ENCODE measurements around the gene GPX1. TPM values are rescaled to one million over a fixed set of nuclear protein-coding genes. Genes with fewer than 3 reads are reported as not detected.
"Not testable (repeated sequence)": the region's sequence is repeated elsewhere in the genome, so short reads cannot be mapped to it uniquely, and the experiment has no call there.

Gene GPX1
- total RNA-seq, 2 experiments from 2014 or later, result 71.5 to 76.8 TPM

- H3K27ac Mint-ChIP-seq, result peak overlapping the region; percentile 21
Measured at GRCh38 chr3:49333916-49334633, 24.1 kb downstream of the GPX1 start.

GRCh38 chr3:49333091-49333490 is 25.1 kb downstream of the GPX1 start:
- Mint-ChIP-seq H3K4me1 (peaks cover 29% of the 10 kb centered on the region), H3K36me3 (ENCODE audit: low read depth) (peaks cover 58% of the 10 kb centered on the region), H3K9me3 (no peaks in the 10 kb centered on the region), H3K27me3 (no peaks in the 10 kb centered on the region), H3K27ac (peak overlapping the region; percentile 72), H3K4me3 (no peak overlapping the region)
- ChIA-PET CTCF (interaction anchor here (0.7 to 1.8 kb wide), 8 partner anchors 10 to 207 kb away, joined by 3 to 9 read pairs (median 4); partner anchors contain the start of genes GPX1, RHOA and TCTA), POLR2A (interaction anchor here (0.9 to 1.4 kb wide), 2 partner anchors 84 to 96 kb away, joined by 3 read pairs; partner anchors contain the start of gene NICN1)
- no peak for DNase-seq

More at GRCh38 chr3:49333916-49334633, 24.1 kb downstream of the GPX1 start:
- Mint-ChIP-seq H3K27me3 (no peaks in the 10 kb centered on the region), H3K4me3 (no peak overlapping the region), H3K9me3 (no peaks in the 10 kb centered on the region), H3K4me1 (peaks cover 37% of the 10 kb centered on the region), H3K36me3 (ENCODE audit: low read depth) (peaks cover 59% of the 10 kb centered on the region)
- ChIA-PET POLR2A (interaction anchor here (0.9 to 1.4 kb wide), 3 partner anchors 83 to 241 kb away, joined by 3 read pairs; partner anchors contain the start of gene NICN1), CTCF (interaction anchor here (1.3 to 1.8 kb wide), 3 partner anchors 25 to 115 kb away, joined by 3 to 9 read pairs (median 6); partner anchors contain the start of genes GPX1, RHOA and TCTA)
- no peak for DNase-seq

- Mint-ChIP-seq H3K4me1 (peaks cover 15% of the 10 kb centered on the region), H3K27ac (no peak overlapping the region), H3K4me3 (no peak overlapping the region), H3K9me3 (no peaks in the 10 kb centered on the region), H3K36me3 (ENCODE audit: low read depth) (peaks cover 69% of the 10 kb centered on the region), H3K27me3 (no peaks in the 10 kb centered on the region)
- ChIA-PET CTCF (no interaction called here), POLR2A (interaction anchor here (0.7 to 1.4 kb wide), 2 partner anchors 11 to 31 kb away, joined by 3 to 5 read pairs; partner anchors contain the start of gene USP4)
- DNase-seq, result no peak
Measured at GRCh38 chr3:49329186-49329585, 29.0 kb downstream of the GPX1 start.

GRCh38 chr3:49328350-49328749 is 29.8 kb downstream of the GPX1 start:
- H3K36me3 Mint-ChIP-seq (ENCODE audit: low read depth), result peaks cover 69% of the 10 kb centered on the region
- H3K9me3 Mint-ChIP-seq, H3K4me3 Mint-ChIP-seq, H3K4me1 Mint-ChIP-seq, CTCF ChIA-PET, DNase-seq, H3K27ac Mint-ChIP-seq, H3K27me3 Mint-ChIP-seq: not testable (repeated sequence)
- POLR2A ChIA-PET, result interaction anchor here (1.4 kb wide), 1 partner anchor 11 kb away, joined by 5 read pairs; the partner anchor contains the start of gene USP4

GRCh38 chr3:49327485-49327884 is 30.7 kb downstream of the GPX1 start:
- H3K27me3 Mint-ChIP-seq, result no peaks in the 10 kb centered on the region
- H3K9me3 Mint-ChIP-seq, result no peaks in the 10 kb centered on the region

GRCh38 chr3:49324768-49325167 is 33.4 kb downstream of the GPX1 start:
- peaks cover 75% of the 10 kb centered on the region for H3K36me3 Mint-ChIP-seq (ENCODE audit: low read depth)
- H3K4me3 Mint-ChIP-seq, result no peak overlapping the region
- no peak overlapping the region for H3K27ac Mint-ChIP-seq
- CTCF ChIA-PET, result no interaction called here
- DNase-seq, result no peak
- POLR2A ChIA-PET, result interaction anchor here (1.4 to 2.6 kb wide), 2 partner anchors 15 kb away, joined by 4 to 10 read pairs; partner anchors contain the start of gene USP4
- no peaks in the 10 kb centered on the region for H3K9me3 Mint-ChIP-seq
- no peaks in the 10 kb centered on the region for H3K27me3 Mint-ChIP-seq
- no peaks in the 10 kb centered on the region for H3K4me1 Mint-ChIP-seq

More at GRCh38 chr3:49327485-49327884, 30.7 kb downstream of the GPX1 start:
- ChIA-PET POLR2A (interaction anchor here (1.0 to 2.6 kb wide), 2 partner anchors 11 to 12 kb away, joined by 4 to 10 read pairs; partner anchors contain the start of gene USP4), CTCF (no interaction called here)
- Mint-ChIP-seq H3K4me1 (peaks cover 1% of the 10 kb centered on the region), H3K4me3 (no peak overlapping the region), H3K27ac (no peak overlapping the region), H3K36me3 (ENCODE audit: low read depth) (peaks cover 64% of the 10 kb centered on the region)
- DNase-seq, result no peak

GRCh38 chr3:49316696-49317457 is 41.3 kb downstream of the GPX1 start:
- Mint-ChIP-seq H3K27me3 (no peaks in the 10 kb centered on the region), H3K36me3 (ENCODE audit: low read depth) (peaks cover 41% of the 10 kb centered on the region), H3K27ac (no peak overlapping the region), H3K4me3 (no peak overlapping the region), H3K4me1 (no peaks in the 10 kb centered on the region), H3K9me3 (no peaks in the 10 kb centered on the region)
- ChIA-PET CTCF (no interaction called here), POLR2A (interaction anchor here (0.8 kb wide), 1 partner anchor 10 kb away, joined by 4 read pairs; no protein-coding TSS in a partner anchor)
- DNase-seq, result no peak

- Mint-ChIP-seq H3K4me1 (peaks cover 2% of the 10 kb centered on the region), H3K27ac (no peak overlapping the region)
Measured at GRCh38 chr3:49313896-49314688, 44.1 kb downstream of the GPX1 start.

GRCh38 chr3:49311283-49311682 is 46.9 kb downstream of the GPX1 start:
- Mint-ChIP-seq H3K4me3 (no peak overlapping the region), H3K36me3 (ENCODE audit: low read depth) (peaks cover 46% of the 10 kb centered on the region), H3K27me3 (no peaks in the 10 kb centered on the region), H3K4me1 (peaks cover 2% of the 10 kb centered on the region), H3K9me3 (no peaks in the 10 kb centered on the region), H3K27ac (peak overlapping the region; percentile 19)
- ChIA-PET CTCF (no interaction called here), POLR2A (interaction anchor here (1.1 kb wide), 1 partner anchor 83 kb away, joined by 3 read pairs; no protein-coding TSS in a partner anchor)
- no peak for DNase-seq

More at GRCh38 chr3:49313896-49314688, 44.1 kb downstream of the GPX1 start:
- Mint-ChIP-seq H3K36me3 (ENCODE audit: low read depth) (peaks cover 45% of the 10 kb centered on the region), H3K4me3 (no peak overlapping the region), H3K9me3 (no peaks in the 10 kb centered on the region), H3K27me3 (no peaks in the 10 kb centered on the region)
- ChIA-PET POLR2A (interaction anchor here (0.6 to 1.0 kb wide), 3 partner anchors 9 to 1069 kb away, joined by 3 read pairs; partner anchors contain the start of gene RHOA), CTCF (interaction anchor here (1.2 kb wide), 1 partner anchor 135 kb away, joined by 3 read pairs; no protein-coding TSS in a partner anchor)
- no peak for DNase-seq

- no peaks in the 10 kb centered on the region for H3K9me3 Mint-ChIP-seq
- H3K36me3 Mint-ChIP-seq (ENCODE audit: low read depth), result peaks cover 46% of the 10 kb centered on the region
- no peaks in the 10 kb centered on the region for H3K27me3 Mint-ChIP-seq
- H3K4me1 Mint-ChIP-seq, result peaks cover 2% of the 10 kb centered on the region
- no peak for DNase-seq
- CTCF ChIA-PET, result no interaction called here
- POLR2A ChIA-PET, result interaction anchor here (1.1 kb wide), 1 partner anchor 84 kb away, joined by 3 read pairs; no protein-coding TSS in a partner anchor
- H3K4me3 Mint-ChIP-seq, result no peak overlapping the region
- no peak overlapping the region for H3K27ac Mint-ChIP-seq
Measured at GRCh38 chr3:49310677-49311076, 47.5 kb downstream of the GPX1 start.

All from activated CD4-positive, alpha-beta memory T cell treated with anti-CD3 and anti-CD28 coated beads, Interleukin-2, amount 10 ng/mL, durations not matched to agents 7 days and 5 days (primary cell).